Testis (tissue), 2 donors: Measurements from ENCODE around the gene ST3GAL2.

Source experiments
- POLR2A ChIP-seq: fragments of 450-650 bp; IDR thresholded peaks from one replicate; pipeline ENCODE4 v1.6.1; 2017; ENCODE audit warnings: antibody characterized with exemption, mild to moderate bottlenecking, moderate library complexity
- TF ChIP-seq, protein P1 (sequence below), 3 experiments: fragments of 450-650 bp in 2 of 3; fragments of 200-600 bp in 1 of 3; sonication (generic) in 1 of 3; IDR thresholded peaks; one replicate each; pipeline ENCODE4 v1.5.1; 2016 to 2019; ENCODE audit warnings: antibody characterized with exemption in 3 of 3, mild to moderate bottlenecking in 2 of 3, moderate library complexity in 1 of 3

DNA sequence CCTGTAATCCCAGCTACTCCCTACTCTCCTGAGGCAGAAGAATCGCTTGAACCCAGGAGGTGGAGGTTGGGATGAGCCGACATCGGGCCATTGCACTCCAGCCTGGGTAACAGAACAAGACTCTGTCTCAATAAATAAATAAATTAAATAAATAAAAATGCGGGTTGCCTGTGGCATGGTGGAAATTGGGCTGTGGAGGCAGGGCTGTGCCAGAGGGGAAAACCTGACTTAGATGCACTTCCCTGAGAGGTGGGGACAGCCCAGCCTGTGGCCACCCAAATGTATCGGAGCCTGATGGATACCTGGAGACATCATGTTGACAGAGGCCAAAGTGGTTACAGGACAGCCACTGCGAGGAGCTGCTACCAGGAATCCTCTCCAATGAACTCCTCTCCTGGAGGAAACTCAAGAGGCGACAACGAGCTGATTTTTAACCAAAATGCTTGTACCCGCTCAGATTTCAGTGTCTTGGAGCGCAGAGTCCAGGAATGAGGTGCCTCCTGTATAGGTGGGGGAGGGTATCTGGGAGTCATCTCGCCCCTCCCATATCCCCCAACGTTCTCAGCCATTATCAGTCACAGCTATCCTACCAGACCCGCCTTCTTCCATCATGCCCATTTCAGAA is 59.9 kb downstream of the ST3GAL2 start:
- TF ChIP-seq POLR2A = no peak
- TF ChIP-seq, protein P1, sequence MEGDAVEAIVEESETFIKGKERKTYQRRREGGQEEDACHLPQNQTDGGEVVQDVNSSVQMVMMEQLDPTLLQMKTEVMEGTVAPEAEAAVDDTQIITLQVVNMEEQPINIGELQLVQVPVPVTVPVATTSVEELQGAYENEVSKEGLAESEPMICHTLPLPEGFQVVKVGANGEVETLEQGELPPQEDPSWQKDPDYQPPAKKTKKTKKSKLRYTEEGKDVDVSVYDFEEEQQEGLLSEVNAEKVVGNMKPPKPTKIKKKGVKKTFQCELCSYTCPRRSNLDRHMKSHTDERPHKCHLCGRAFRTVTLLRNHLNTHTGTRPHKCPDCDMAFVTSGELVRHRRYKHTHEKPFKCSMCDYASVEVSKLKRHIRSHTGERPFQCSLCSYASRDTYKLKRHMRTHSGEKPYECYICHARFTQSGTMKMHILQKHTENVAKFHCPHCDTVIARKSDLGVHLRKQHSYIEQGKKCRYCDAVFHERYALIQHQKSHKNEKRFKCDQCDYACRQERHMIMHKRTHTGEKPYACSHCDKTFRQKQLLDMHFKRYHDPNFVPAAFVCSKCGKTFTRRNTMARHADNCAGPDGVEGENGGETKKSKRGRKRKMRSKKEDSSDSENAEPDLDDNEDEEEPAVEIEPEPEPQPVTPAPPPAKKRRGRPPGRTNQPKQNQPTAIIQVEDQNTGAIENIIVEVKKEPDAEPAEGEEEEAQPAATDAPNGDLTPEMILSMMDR (IDR thresholded peaks at IDR 0.05) = no peak
